GM12873 (cell line): ENCODE results near the gene CHFR.

Source experiments
- CTCF ChIP-seq: IDR thresholded peaks from 2 replicates; pipeline ENCODE4 v1.5.1; 2012; ENCODE audit warnings: low read depth, mild to moderate bottlenecking, moderate library complexity, low read length, control low read depth; ENCODE audit not compliant: insufficient read depth; ENCODE audit errors: missing control alignments

CHFR gene

GRCh38 chr12:132839558-132840235, 47.7 kb downstream of the CHFR start:
- no peak for TF ChIP-seq CTCF

GRCh38 chr12:132838410-132839080, 48.9 kb downstream of the CHFR start:
- no peak for TF ChIP-seq CTCF

GRCh38 chr12:132837693-132838409, 49.6 kb downstream of the CHFR start:
- TF ChIP-seq CTCF = no peak

- TF ChIP-seq CTCF = no peak
Observed at GRCh38 chr12:132836795-132837331, 50.5 kb downstream of the CHFR start.

- no peak for TF ChIP-seq CTCF
Observed at GRCh38 chr12:132835076-132836025, 52.1 kb downstream of the CHFR start.

GRCh38 chr12:132834181-132834711, 53.2 kb downstream of the CHFR start:
- no peak for TF ChIP-seq CTCF
